Right ventricle myocardium inferior (tissue), 1 donor: Measurements from ENCODE around the gene THSD4. TPM values are rescaled to one million over a fixed set of nuclear protein-coding genes. Genes with fewer than 3 reads are reported as not detected.
"Not testable (repeated sequence)": the region's sequence is repeated elsewhere in the genome, so short reads cannot be mapped to it uniquely, and the experiment has no call there.

Experiments used
- ATAC-seq: fragments of 200-7000 bp; cut with Tn5 transposase; one replicate; pipeline ENCODE4 v1.9.1; 2020; ENCODE audit warnings: mild to moderate bottlenecking, moderate library complexity
- DNase-seq: peaks from one replicate; pipeline ENCODE4 v3.0.0; 2021; ENCODE audit errors: missing footprints
- intact Hi-C: fragments of 100-400 bp; cut with DNase I; formaldehyde crosslinking; loops from one replicate; pipeline ENCODE4 v1.11.0; 2022
- total RNA-seq: library from RNA; stranded (reverse); fragmentation: NEBNext Ultra II Directional; extraction: Animal tissue kit (Norgen Biotek cat#: 25700); gene quantifications from one replicate; pipeline ENCODE4 v1.2.1, GENCODE V29; 2021
- donor health status: DM: no; HTN: yes; CAD: no; lungs with severe emphysema.

THSD4 gene
- total RNA-seq, 1 donor from 2014 or later: 73.1 TPM

DNA sequence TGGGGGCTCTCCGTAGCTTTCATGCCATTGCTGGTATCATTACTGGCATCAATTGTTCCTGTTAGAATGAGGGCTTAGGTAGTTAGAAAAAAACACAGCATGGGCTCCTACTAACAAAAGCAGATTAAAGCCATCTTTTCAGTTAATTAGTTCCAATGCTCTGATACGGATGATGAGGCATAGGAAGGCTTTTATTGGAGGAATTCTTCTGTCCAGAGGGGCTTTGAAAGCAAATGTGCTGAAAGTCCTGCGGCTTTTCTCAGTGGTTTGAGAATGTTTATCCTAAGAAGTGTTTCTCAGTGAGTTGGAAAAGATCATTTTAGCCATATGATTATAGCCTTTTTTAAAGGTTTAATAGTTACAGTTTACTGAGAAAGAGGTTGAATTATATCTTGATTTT, 198.5 kb downstream of the THSD4 start:
- no peak for DNase-seq
- no peak for ATAC-seq
- intact Hi-C loops: no loop called here

DNA sequence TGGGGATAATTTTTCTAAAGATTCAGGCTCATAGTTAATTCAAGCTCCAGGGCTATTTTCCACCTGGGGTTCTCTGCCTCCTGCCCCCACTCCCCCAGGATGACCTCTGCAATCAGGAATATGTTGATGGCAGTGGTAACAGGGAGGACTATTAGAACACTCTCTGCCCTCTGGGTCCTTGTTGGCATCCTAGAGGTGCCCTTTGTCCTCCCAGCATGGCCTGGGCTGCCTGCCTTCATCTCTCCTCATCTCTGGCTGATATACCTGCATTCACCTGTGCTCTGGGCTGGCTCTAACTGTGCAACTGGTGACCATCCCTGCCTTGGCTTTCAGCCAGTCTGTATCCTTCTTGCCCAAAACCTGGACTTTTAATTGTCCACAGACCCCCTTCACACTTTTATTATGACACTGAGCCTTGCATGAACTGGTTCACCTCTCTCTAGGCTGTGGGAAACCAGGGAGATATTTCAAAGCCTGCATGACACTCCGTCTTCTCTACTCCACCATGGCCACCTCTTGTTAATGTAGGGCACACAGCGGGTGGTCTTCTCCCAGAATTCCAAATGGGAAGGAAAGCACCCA, 199.8 kb downstream of the THSD4 start:
- DNase-seq: no peak
- ATAC-seq: peak; percentile 15
- intact Hi-C loops: no loop called here

DNA sequence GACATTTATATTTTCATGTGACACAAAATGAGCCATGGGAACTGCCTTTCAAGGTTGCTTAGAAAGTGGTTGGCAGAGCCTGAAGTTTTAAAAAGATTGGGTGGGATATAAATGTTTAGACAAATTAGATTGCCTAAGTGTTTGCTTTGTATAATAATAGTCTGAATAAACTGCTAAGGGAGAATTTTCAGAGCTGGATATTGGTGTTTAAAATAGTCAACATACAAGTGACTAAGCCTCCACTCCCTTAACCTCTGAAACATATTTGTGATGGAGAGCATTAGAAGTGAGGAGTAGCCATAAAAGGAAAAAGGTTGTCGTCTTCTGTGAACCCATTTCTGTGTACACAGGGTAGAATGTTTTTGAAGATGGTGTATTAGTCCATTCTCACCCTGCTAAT, 201.6 kb downstream of the THSD4 start:
- intact Hi-C loops: no loop called here

DNA sequence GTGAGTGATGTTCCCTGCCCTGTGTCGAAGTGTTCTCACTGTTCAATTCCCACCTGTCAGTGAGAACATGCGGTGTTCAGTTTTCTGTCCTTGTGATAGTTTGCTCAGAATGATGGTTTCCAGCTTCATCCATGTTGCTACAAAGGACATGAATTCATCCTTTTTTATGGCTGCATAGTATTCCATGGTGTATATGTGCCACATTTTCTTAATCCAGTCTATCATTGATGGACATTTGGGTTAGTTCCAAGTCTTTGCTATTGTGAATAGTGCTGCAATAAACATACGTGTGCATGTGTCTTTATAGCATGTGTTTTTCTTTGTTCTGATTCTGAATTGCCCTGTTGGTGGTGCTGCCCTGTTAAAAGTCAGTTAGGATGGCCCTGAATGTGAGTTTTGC, 204.2 kb downstream of the THSD4 start:
- DNase-seq, ATAC-seq, intact Hi-C loops: not testable (repeated sequence)

More for the DNA sequence above, 201.6 kb downstream of the THSD4 start:
- no peak for DNase-seq
- no peak for ATAC-seq

DNA sequence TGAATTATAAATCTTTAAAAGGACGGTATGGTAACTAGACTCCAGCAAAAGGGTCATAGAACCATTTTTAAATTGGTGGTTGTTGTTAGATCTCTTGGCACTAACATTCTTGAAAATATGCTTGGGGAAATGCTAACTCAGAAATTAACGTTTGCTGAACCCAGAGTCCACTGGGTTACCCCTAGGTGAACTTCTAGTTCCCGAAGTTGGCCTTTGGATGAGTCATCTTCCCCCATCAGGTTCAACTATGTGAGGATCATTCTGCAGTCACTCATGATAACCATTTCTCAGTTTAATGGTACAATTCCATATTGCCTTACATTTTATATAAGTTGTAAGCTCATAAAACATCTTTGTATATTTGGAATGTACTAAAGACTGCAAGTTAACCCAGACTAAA, 204.7 kb downstream of the THSD4 start:
- ATAC-seq: no peak
- intact Hi-C loops: no loop called here
- DNase-seq: no peak

DNA sequence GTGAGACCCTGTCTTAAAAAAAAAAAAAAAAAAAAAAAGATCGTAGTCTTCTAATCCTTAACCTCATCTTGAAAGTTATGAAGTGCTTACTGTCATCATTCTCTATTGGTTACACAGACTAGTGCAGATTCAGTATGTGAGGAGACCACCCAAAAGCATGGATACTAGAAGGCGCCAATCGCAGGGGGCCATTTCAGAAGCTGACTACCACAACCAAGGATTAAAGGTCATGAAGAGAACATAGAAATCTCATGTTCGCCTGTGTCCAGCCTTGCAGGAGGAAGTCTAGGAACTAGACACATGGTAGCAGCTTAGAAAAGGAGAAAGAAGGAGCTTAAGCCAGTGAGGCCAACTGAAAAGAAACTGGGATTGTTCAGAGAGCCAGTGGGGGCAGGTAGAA, 207.8 kb downstream of the THSD4 start:
- DNase-seq (no peak), ATAC-seq (no peak)
- intact Hi-C loops: no loop called here

DNA sequence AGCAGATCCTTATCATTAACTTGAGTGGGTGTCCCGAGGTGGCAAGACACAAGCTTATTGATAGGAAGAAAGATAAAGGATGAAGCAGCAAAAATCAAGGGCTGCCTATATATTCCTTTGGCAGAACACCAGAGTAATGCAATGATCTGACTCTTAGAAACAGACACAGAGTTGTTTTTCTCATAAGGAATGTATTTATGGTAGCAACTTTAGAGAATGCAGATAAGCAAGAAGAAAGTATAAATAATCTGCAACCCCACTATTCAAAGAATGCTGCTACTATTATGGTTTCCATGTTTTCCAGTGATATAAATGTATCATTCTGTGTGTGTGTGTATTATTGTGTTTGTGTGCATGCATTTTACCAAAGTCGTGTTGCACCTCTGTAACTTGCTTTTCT, 208.3 kb downstream of the THSD4 start:
- intact Hi-C loops: no loop called here
- DNase-seq (no peak), ATAC-seq (no peak)

DNA sequence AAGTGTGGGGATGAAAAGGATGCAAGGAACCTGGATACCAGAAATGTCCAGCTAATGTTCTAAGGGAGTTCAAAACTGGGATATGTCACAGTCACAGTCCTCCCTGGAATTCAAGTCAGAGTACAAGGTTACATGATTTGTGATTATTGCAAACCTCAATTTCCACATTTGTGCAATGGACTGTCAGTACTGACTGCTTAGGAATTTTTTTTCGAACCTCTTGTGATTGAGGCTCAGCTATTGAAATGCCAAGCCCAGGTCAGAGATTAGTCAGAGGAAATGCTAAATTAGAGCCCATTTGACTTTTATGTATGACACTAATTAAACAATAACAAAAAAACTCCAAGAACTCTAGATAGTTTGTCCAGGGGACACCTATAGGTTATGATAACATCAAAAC, 210.2 kb downstream of the THSD4 start:
- ATAC-seq (no peak), DNase-seq (no peak)
- intact Hi-C loops: no loop called here

DNA sequence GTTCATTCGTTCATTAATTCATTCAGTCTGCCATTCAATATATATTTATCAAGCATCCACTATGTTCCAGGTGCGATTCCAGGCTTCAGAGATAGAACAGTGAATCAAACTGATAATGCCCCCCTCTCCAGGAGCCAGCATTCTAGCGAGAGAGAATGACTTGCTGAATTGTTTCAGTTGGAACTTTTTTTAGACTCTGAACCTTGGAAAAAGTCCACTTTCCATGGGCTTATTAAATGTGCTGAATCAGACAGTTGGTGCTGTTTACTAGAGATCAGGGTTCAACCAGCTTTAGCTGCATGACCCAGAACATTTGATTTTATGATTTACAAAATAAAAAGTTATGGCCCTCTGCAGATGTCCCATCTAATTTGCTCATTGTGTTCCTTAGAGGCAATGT, 213.2 kb downstream of the THSD4 start:
- no peak for ATAC-seq
- DNase-seq: no peak
- intact Hi-C loops: no loop called here

DNA sequence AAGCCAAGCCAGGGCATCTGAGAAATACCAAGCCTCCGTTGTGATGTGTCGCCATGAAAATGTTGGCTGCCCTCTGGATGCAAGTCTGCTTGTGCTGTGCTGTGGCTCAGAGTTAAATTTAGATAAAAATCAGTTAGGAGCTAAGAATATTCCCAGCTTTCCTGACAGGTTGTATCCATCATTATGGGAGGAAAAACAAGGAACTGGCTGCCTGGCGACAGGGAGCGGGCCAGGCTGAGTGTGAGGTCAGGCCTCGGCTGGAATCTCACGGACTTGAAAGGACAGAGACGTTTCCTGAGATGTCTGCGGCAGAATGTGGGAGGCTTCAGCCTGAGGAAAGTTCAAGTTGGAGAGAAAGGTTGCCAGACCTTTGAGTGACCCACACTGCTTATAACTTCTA, 213.8 kb downstream of the THSD4 start:
- DNase-seq (no peak), ATAC-seq (peak; percentile 45)

DNA sequence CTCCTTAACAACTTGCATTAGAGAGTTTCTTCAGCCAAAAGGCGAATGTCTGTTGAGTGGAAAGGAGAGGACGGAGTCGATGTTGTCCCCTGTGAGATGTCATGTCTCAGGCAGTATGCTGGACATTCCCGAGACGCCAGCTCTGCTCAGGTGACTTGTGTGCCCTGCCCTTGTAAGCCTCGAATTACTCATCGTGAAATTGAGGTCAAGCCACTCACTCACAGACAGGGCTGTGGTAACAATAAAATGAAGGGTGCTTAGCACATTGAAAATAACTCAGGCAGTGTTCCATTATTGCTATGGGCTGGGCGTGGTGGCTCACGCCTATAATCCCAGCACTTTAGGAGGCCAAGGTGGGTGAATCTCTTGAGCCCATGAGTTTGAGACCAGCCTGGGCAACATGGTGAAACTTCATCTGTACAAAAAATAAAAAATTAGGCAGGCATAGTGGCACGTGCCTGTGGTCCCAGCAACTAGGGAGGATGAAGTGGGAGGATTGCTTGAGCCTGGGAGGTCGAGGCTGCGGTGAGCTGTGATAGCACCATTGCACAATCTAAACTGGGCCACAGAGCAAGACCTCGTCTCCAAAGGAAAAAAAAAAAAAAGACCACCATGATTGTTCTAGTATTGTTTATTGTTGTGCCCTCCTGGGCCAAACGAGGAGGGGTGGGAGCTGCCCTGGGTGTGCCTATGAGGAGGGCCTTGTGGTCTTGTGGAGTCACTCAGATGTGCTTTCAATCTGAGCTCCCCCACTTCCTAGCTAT, 214.4 kb downstream of the THSD4 start:
- intact Hi-C loops: loop anchor here (5.0 kb wide), 1 partner anchor 212 kb away; the partner anchor contains the start of gene THSD4
- DNase-seq (no peak), ATAC-seq (peak; percentile 47)

More for the DNA sequence above, 213.8 kb downstream of the THSD4 start:
- intact Hi-C loops: no loop called here

DNA sequence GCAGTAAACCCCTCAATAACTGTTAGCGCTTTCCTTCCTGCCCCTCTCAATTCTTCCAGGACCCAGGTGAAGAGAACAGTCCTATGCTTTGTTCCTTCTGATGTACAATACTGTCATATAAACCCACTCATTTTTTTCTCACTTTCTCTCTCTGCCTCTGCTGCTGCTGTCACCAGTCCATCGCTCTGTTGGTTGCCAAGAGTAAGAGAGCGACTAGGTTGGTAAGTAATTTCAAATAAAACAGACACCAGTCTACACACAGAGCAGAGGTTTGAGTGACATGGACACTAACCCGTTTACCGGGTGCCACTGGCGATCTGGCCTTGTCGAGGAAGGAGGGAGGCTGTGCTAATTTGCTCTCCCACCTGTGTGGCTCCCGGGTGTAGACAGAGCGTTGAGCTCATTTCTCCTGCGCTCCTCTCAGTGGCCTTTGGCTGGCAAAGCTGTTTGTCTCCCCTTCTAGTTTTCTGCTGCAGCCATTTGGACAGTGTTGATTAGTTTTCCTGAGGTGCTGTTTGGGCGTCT, 215.4 kb downstream of the THSD4 start:
- intact Hi-C loops: loop anchor here (5.0 kb wide), 1 partner anchor 213 kb away; the partner anchor contains the start of gene THSD4
- no peak for DNase-seq
- ATAC-seq: peak; percentile 24

DNA sequence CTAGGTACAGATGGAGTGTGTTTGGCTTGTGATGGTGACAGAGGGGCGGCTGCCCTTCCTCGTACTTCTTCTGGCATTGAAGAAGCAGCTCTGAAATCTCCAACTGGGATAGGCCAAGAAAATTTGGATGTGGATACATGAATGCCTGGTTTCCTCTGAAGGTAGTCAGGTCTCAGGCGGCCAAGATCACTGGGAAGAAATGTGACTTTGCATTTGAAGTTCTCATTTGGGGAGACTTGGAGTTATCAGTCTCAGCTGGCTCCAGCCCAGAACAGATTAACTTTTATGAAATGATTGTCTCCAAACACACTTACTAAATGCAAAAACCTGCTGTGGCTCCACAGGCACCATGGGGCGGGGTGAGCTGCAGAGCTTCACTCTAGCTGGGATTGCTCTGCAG, 215.9 kb downstream of the THSD4 start:
- intact Hi-C loops: loop anchor here (5.0 kb wide), 1 partner anchor 214 kb away; the partner anchor contains the start of gene THSD4
- ATAC-seq (no peak), DNase-seq (no peak)

DNA sequence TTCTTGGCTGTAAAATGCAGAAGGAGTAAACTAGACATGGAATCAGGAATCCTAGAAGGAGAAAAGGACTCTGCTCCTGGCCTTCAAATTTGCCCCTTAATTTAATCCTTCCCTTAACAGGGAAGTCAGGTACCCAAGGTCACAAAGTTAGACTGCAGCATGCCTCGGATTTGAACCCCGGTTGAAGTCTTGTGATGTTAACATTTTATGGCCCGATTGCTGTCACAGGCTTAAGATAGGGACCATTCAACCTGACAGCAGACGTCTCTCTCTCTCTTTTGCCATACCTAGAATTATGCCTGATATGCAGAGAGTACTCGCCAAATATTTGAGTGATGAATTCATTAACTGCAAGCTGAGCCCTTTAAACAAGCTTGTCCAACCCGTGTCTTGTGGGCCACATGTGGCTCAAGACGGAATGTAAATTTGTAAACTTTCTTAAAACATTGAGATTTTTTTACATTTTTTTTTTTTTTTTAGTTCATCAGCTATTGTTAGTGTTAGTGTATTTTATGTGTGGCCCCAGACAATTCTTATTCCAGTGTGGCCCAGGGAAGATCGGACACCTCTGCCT, 217.2 kb downstream of the THSD4 start:
- DNase-seq (no peak), ATAC-seq (peak; percentile 38)
- intact Hi-C loops: loop anchor here (5.0 kb wide), 1 partner anchor 215 kb away; the partner anchor contains the start of gene THSD4

DNA sequence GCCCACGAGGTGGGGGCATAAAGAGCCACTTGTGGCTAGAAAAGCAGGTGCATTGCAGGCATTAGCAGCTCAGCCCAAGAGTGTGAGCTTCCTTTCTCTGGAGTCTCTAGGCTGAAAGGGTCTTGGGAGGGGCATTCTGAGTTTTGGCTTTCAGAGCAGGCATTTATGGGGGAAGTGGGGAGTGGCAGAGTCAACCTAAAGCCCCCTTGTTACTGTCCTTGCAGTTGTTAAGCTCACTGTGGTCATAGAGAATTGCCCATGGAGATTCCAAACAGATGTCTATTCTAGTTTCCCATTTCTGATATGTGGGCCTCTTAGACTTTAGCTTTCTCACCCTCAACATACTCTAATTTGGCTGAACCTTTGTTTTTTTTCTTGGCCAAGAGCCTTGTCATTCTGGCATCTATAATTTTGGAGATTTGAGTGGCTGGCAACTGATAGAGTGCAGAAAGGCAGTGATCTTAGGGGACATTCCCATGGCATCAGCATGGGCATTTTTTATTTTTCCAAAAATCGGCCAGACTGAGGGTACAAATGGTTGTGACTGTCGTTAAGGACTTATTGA, 217.9 kb downstream of the THSD4 start:
- no peak for ATAC-seq
- intact Hi-C loops: loop anchor here (5.0 kb wide), 1 partner anchor 216 kb away; the partner anchor contains the start of gene THSD4
- no peak for DNase-seq

DNA sequence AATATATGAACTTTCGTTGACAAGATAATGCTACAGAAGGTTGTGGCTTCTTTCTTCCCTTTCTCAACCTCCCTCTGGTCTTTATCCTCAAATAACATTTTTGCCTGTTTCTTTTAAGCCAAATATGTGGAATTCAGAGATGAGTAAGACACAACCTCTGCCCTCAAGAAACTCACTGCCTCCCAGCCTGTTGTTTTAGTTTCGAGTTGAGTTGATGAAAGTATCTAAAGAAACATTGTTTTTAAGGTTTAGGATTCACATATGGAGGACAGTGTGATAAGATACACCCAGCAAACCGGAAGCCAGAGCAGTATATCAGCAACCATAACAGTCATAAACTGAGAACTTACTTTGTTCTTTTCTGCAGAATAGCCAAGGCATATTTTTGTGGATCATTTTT, 218.6 kb downstream of the THSD4 start:
- ATAC-seq (no peak), DNase-seq (no peak)
- intact Hi-C loops: loop anchor here (5.0 kb wide), 1 partner anchor 217 kb away; the partner anchor contains the start of gene THSD4

DNA sequence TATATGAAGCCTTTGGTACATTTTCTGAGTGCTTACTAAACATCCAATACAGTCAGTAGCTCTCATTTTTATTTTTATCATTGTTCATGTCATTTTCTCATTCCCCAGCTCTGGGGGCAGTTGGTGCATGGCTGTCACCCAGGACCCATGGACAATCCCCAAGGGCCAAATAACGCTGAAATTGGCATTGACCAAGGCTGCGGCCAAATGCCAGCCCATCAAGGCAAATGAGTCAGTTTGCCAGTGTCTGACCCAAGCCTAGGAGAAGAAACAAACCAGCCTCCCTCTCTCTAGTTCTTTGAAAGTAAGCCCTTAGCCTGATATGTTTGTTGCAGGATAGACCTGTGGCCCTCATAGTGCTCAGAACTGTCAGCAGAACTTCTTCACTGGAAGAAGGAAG, 219.2 kb downstream of the THSD4 start:
- intact Hi-C loops: loop anchor here (5.0 kb wide), 1 partner anchor 217 kb away; the partner anchor contains the start of gene THSD4
- ATAC-seq (no peak), DNase-seq (no peak)

DNA sequence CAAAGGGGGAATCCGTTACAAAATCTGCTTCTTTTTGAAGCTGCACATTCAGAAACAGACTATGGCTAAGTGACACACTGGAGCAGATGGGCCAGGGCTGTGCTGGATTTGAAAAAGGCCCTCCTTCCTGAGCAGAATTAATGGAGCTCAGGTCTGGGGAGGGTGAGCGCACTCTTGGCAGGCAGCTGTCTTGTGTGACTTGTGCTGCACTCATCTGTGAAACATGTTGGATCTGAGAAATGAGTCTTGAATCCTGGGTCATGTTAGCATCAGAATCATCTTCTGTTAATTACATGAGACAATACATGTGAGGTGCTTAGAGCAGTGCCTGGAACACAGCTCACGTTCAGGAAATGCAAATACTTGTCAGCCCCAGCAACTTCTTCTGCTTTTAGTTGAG, 219.6 kb downstream of the THSD4 start:
- ATAC-seq (no peak), DNase-seq (no peak)
- intact Hi-C loops: loop anchor here (5.0 kb wide), 2 partner anchors 183 to 218 kb away; partner anchors contain the start of gene THSD4

DNA sequence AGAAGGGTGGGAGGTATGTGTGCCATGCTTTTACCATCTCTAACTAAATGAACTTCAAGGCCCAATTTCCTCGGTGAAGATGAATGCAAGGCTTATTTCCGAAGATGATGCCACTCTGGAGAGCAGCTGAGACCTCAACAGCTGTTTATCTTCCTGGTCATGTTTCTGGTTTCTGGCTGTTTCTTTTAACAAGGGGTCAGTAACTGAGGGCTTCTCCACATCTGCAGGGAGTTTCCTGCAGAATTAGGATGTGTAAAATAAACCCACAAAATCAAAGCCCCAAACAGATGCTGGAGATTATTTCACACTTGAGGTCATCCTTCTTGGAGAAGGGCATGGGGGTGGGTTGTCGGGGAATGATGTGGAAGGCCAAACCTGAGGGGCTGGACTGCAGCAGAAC, 220.3 kb downstream of the THSD4 start:
- no peak for ATAC-seq
- no peak for DNase-seq
- intact Hi-C loops: loop anchor here (5.0 kb wide), 1 partner anchor 183 kb away; no protein-coding TSS in a partner anchor
